ENCODE data around the gene ZNF622. TPM values are rescaled to one million over a fixed set of nuclear protein-coding genes. Genes with fewer than 3 reads are reported as not detected.

Gene ZNF622
- polyA plus RNA-seq, 1 donor (not counting 4 experiments of a cell fraction or from before 2014, with no cell fraction given), result 23.1 TPM

- Histone ChIP-seq H3K4me3 (ENCODE audit: control insufficient read depth in 2 of 3, extremely low read depth in 1 of 3, insufficient read depth in 2 of 3, low read depth in 1 of 3, low read length in 3 of 3) (no peak overlapping the region), H3K4me2 (ENCODE audit: control insufficient read depth, extremely low read depth, insufficient read depth, low read depth, low read length) (no peak overlapping the region), H3K9me1 (ENCODE audit: control insufficient read depth, extremely low read depth, insufficient read depth, low read length) (no peaks in the 10 kb centered on the region), H3K79me2 (ENCODE audit: control insufficient read depth, insufficient read depth, low read length) (peaks cover 64% of the 10 kb centered on the region), H3K36me3 (ENCODE audit: control insufficient read depth in 2 of 2, extremely low read depth in 1 of 2, insufficient read depth in 2 of 2, low read length in 2 of 2) (peaks cover 23 to 35% of the 10 kb centered on the region in 2 experiments), H3K9me3 (ENCODE audit: control insufficient read depth, low read depth, low read length) (no peaks in the 10 kb centered on the region), H3K27ac (ENCODE audit: control insufficient read depth, insufficient read depth, low read length) (no peak overlapping the region), H2AFZ (ENCODE audit: control insufficient read depth, low read length) (no peak overlapping the region), H3K27me3 (ENCODE audit: control insufficient read depth, extremely low read depth, insufficient read depth, low read length) (no peaks in the 10 kb centered on the region), H4K20me1 (ENCODE audit: control insufficient read depth, extremely low read depth, insufficient read depth, low read length) (no peaks in the 10 kb centered on the region), H3K9ac (ENCODE audit: control insufficient read depth, extremely low read depth, insufficient read depth, low read length) (no peak overlapping the region), H3K4me1 (ENCODE audit: control insufficient read depth, extremely low read depth, insufficient read depth, low read length) (peaks cover 15% of the 10 kb centered on the region)
- TF ChIP-seq EZH2 (IDR thresholded peaks at IDR 0.05; ENCODE audit: low read length) (no peak), CTCF (optimal IDR thresholded peaks at IDR 0.05 in 1 of 3, IDR thresholded peaks at IDR 0.05 in 1 of 3, conservative IDR thresholded peaks at IDR 0.05 in 1 of 3; ENCODE audit: extremely low read depth in 1 of 3, insufficient read depth in 2 of 3, low read length in 3 of 3) (no peak)
- no peak for FAIRE-seq
- DNase-seq (ENCODE audit: low read depth, low spot score), result no peak
- dilution Hi-C loops (cut with MboI; ENCODE audit: extremely low pct_ligation_motif_present, low sequenced_read_pairs), result no loop called here
These were observed 4.6 kb downstream of the ZNF622 start for GRCh38 chr5:16461026-16461425.

GRCh38 chr5:16459451-16459850 lies 6.1 kb downstream of the ZNF622 start:
- H3K9me1 ChIP-seq (ENCODE audit: control insufficient read depth, extremely low read depth, insufficient read depth, low read length), result no peaks in the 10 kb centered on the region
- H3K79me2 ChIP-seq (ENCODE audit: control insufficient read depth, insufficient read depth, low read length), result peaks cover 63% of the 10 kb centered on the region
- H3K27ac ChIP-seq (ENCODE audit: control insufficient read depth, insufficient read depth, low read length), result no peak overlapping the region
- FAIRE-seq, result no peak
- H3K27me3 ChIP-seq (ENCODE audit: control insufficient read depth, extremely low read depth, insufficient read depth, low read length), result no peaks in the 10 kb centered on the region
- H3K4me3 ChIP-seq (ENCODE audit: control insufficient read depth in 2 of 3, extremely low read depth in 1 of 3, insufficient read depth in 2 of 3, low read depth in 1 of 3, low read length in 3 of 3), result no peak overlapping the region
- peaks cover 25 to 45% of the 10 kb centered on the region in 2 experiments for H3K36me3 ChIP-seq (ENCODE audit: control insufficient read depth in 2 of 2, extremely low read depth in 1 of 2, insufficient read depth in 2 of 2, low read length in 2 of 2)
- TF ChIP-seq EZH2 (IDR thresholded peaks at IDR 0.05; ENCODE audit: low read length) (no peak), CTCF (optimal IDR thresholded peaks at IDR 0.05 in 1 of 3, IDR thresholded peaks at IDR 0.05 in 1 of 3, conservative IDR thresholded peaks at IDR 0.05 in 1 of 3; ENCODE audit: extremely low read depth in 1 of 3, insufficient read depth in 2 of 3, low read length in 3 of 3) (no peak)
- dilution Hi-C loops (cut with MboI; ENCODE audit: extremely low pct_ligation_motif_present, low sequenced_read_pairs), result no loop called here
- peaks cover 23% of the 10 kb centered on the region for H3K4me1 ChIP-seq (ENCODE audit: control insufficient read depth, extremely low read depth, insufficient read depth, low read length)
- no peaks in the 10 kb centered on the region for H4K20me1 ChIP-seq (ENCODE audit: control insufficient read depth, extremely low read depth, insufficient read depth, low read length)
- H3K9ac ChIP-seq (ENCODE audit: control insufficient read depth, extremely low read depth, insufficient read depth, low read length), result no peak overlapping the region
- no peak overlapping the region for H3K4me2 ChIP-seq (ENCODE audit: control insufficient read depth, extremely low read depth, insufficient read depth, low read depth, low read length)
- no peak for DNase-seq (ENCODE audit: low read depth, low spot score)
- H3K9me3 ChIP-seq (ENCODE audit: control insufficient read depth, low read depth, low read length), result no peaks in the 10 kb centered on the region
- no peak overlapping the region for H2AFZ ChIP-seq (ENCODE audit: control insufficient read depth, low read length)

Data from keratinocyte (primary cell).